Uterus (tissue), 2 donors: Measurements from ENCODE around the gene TSKU.

Experiments
- CTCF ChIP-seq, 4 experiments: fragments of 200-600 bp in 2 of 4; fragments of 450-650 bp in 2 of 4; sonication (generic) in 2 of 4; IDR thresholded peaks; one replicate each; pipeline ENCODE4 v1.5.1; 2016 to 2019; ENCODE audit warnings: antibody characterized with exemption in 4 of 4, mild to moderate bottlenecking in 2 of 4, moderate library complexity in 1 of 4
- POLR2A ChIP-seq, 2 donors: fragments of 450-650 bp; IDR thresholded peaks; one replicate each; pipeline ENCODE4 v1.6.1; 2016; ENCODE audit warnings: antibody characterized with exemption in 2 of 2, mild to moderate bottlenecking in 1 of 2, moderate library complexity in 1 of 2

- TF ChIP-seq CTCF (IDR thresholded peaks at IDR 0.05) (no peak), POLR2A (IDR thresholded peaks at IDR 0.05) (no peak)
Observed at GRCh38 chr11:76770642-76771445, 12.3 kb upstream of the TSKU start.
